Measurements from ENCODE around the gene FRG2B. TPM values are rescaled to one million over a fixed set of nuclear protein-coding genes. Genes with fewer than 3 reads are reported as not detected.

FRG2B gene
- total RNA-seq, 2 experiments from 2014 or later, result not detected

Other genes starting within 250 kb of the FRG2B start
- 1 to 10 TPM; 2.6 to 5.0 TPM for gene PAOX, start 247.5 kb downstream of the FRG2B start, total RNA-seq
- 10 to 100 TPM; 47.7 to 56.1 TPM for gene MTG1, start 232.6 kb downstream of the FRG2B start, total RNA-seq
- gene SPRN, start 202.2 kb downstream of the FRG2B start, total RNA-seq, result not detected
- gene SCART1, start 172.8 kb downstream of the FRG2B start, total RNA-seq, result 1 to 10 TPM; 3.7 to 4.5 TPM
- gene CYP2E1, start 99.4 kb downstream of the FRG2B start, total RNA-seq, result under 1 TPM; 0.48 to 0.79 TPM
- under 1 TPM; 0.29 to 0.35 TPM for gene SYCE1, start 61.2 kb downstream of the FRG2B start, total RNA-seq

All from activated CD4-positive, alpha-beta T cell treated with anti-CD3 and anti-CD28 coated beads, Interleukin-2, amount 10 ng/mL, durations not matched to agents 7 days and 5 days (primary cell).